Measurements from ENCODE around the gene MESP2. TPM values are rescaled to one million over a fixed set of nuclear protein-coding genes. Genes with fewer than 3 reads are reported as not detected.
A peak's percentile ranks its signal among the peaks of the same experiment; 100 is the strongest.

The MESP2 gene
- total and polyA plus RNA-seq, 5 experiments from 2014 or later = not detected

- peaks cover 3 to 40% (median 15%) of the 10 kb centered on the region in 5 donors for H3K27me3 Mint-ChIP-seq
- DNase-seq (peak in 1 of 10 donors; percentile 26), ATAC-seq (no peak)
- H3K9me3 Mint-ChIP-seq = no peaks in the 10 kb centered on the region
- POLR2A ChIA-PET = no interaction called here
- peak overlapping the region in 1 of 10 donors; percentile 29 for H3K27ac Mint-ChIP-seq
- H3K4me1 Mint-ChIP-seq = no peaks in the 10 kb centered on the region
- H3K36me3 Mint-ChIP-seq = no peaks in the 10 kb centered on the region
- H3K4me3 Mint-ChIP-seq = no peak overlapping the region
These were observed 32.2 kb downstream of the MESP2 start for GRCh38 chr15:89808160-89808870.

DNA sequence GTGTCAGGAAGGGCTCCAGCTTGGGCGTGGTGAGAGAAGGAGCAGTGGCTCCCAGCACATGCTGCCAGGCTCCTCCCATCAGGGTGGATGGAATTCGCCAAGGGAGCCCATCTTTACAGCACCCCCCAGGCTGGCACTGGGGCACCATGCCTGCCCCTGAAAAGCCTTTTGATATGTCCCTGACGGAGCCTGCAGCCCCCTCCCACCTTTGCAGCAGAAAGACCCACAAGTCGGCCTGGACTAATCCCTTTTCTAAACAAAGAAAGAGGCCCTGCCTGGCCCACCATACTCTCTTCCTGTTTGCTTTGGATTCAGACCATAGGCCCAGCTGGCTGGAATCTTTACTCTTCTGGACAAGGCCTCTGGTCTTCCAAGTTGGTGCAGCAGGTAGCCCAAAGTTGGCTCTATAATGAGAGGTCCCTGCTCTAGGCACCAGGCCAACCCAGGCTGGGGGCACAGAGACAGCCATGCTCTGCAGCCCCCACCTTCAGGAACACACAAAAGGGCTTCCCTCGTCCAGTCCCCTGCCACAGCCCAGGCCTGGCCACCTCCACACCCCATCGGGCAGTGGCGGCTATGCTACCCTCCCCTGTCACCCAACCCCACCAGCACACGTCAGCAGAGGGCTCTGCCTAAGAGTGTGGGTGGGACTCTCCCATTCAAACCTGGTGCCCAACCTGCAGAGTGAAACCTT lies 33.1 kb downstream of the MESP2 start:
- Mint-ChIP-seq H3K4me1 (peaks cover 1 to 5% (median 3%) of the 10 kb centered on the region in 4 donors), H3K27me3 (peaks cover 3 to 49% (median 15%) of the 10 kb centered on the region in 5 donors)

DNA sequence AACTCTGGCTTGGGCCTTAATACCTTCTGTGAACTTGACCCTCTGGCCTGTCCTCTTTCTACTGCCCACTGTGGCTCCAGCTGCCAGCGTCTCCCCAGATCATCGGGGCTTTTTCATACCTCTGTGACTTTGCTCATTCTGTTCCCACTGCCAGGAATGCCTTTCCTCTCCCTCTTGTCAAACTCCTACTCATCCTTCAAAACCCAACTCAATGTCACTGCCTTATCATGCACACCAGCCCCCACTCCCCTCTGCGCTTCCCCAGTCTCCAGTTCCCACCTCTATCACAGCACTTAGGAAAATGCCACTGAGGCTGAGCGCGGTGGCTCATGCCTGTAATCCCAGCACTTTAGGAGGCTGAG lies 33.6 kb downstream of the MESP2 start:
- no peaks in the 10 kb centered on the region for H3K36me3 Mint-ChIP-seq
- no peaks in the 10 kb centered on the region for H3K9me3 Mint-ChIP-seq
- ATAC-seq (no peak), DNase-seq (peak in 1 of 10 donors; percentile 24)
- H3K27me3 Mint-ChIP-seq = peaks cover 3 to 50% (median 15%) of the 10 kb centered on the region in 5 donors
- POLR2A ChIA-PET = no interaction called here
- H3K4me3 Mint-ChIP-seq = no peak overlapping the region
- no peak overlapping the region for H3K27ac Mint-ChIP-seq
- H3K4me1 Mint-ChIP-seq = peaks cover 1 to 5% (median 3%) of the 10 kb centered on the region in 4 donors

More for the DNA sequence above, 33.1 kb downstream of the MESP2 start:
- H3K36me3 Mint-ChIP-seq = no peaks in the 10 kb centered on the region
- ATAC-seq (no peak), DNase-seq (peak in 1 of 10 donors; percentile 41)
- no peaks in the 10 kb centered on the region for H3K9me3 Mint-ChIP-seq
- no peak overlapping the region for H3K27ac Mint-ChIP-seq
- POLR2A ChIA-PET = no interaction called here
- no peak overlapping the region for H3K4me3 Mint-ChIP-seq

DNA sequence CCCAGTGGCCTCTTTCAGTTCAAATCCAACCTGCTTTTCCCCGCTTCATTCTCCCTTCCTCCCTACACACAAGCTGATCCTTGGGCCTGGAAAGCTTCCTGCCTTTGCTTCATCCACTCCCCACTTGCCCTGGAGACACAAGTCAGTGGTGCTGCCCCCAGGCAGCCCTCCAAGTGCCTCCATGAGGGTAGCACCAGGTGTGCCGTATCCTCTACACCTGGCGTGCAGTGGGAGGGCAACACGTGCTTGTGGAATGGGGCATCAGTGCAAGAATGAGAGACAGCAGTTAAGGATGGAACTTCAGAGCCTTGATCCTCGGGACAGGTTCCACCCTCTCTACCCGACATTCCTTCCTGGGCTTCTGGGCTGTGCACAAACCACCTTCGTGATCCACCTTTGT lies 34.7 kb downstream of the MESP2 start:
- Mint-ChIP-seq H3K36me3 (peaks cover under 1 to 3% (median under 1%) of the 10 kb centered on the region in 3 donors), H3K27ac (peak overlapping the region in 1 of 10 donors; percentile 74), H3K4me1 (peaks cover 1 to 11% (median 8%) of the 10 kb centered on the region in 4 donors), H3K4me3 (no peak overlapping the region), H3K27me3 (peaks cover 11 to 61% (median 23%) of the 10 kb centered on the region in 5 donors), H3K9me3 (peaks cover 0 to 7% (median 0%) of the 10 kb centered on the region in 9 donors)
- ATAC-seq = no peak
- POLR2A ChIA-PET = no interaction called here
- peak in 1 of 10 donors; percentile 21 for DNase-seq

- peaks cover 18 to 72% (median 34%) of the 10 kb centered on the region in 5 donors for H3K27me3 Mint-ChIP-seq
- peaks cover 0 to 13% (median 0%) of the 10 kb centered on the region in 9 donors for H3K9me3 Mint-ChIP-seq
- peak overlapping the region in 1 of 10 donors; percentile 34 for H3K27ac Mint-ChIP-seq
- ATAC-seq = no peak
- H3K4me3 Mint-ChIP-seq = peak overlapping the region in 4 of 10 donors; percentile 10 to 60 (median 52)
- POLR2A ChIA-PET = no interaction called here
- peaks cover 1 to 11% (median 8%) of the 10 kb centered on the region in 4 donors for H3K4me1 Mint-ChIP-seq
- DNase-seq = peak in 1 of 10 donors; percentile 34
- peaks cover 7 to 9% (median 8%) of the 10 kb centered on the region in 3 donors for H3K36me3 Mint-ChIP-seq
These were observed 36.1 kb downstream of the MESP2 start for GRCh38 chr15:89812011-89812846.

- no peak overlapping the region for H3K27ac Mint-ChIP-seq
- ATAC-seq (no peak), DNase-seq (peak in 1 of 10 donors; percentile 62)
- peak overlapping the region in 4 of 10 donors; percentile 34 to 60 (median 52) for H3K4me3 Mint-ChIP-seq
- peaks cover 19 to 73% (median 34%) of the 10 kb centered on the region in 5 donors for H3K27me3 Mint-ChIP-seq
- peaks cover 1 to 11% (median 8%) of the 10 kb centered on the region in 4 donors for H3K4me1 Mint-ChIP-seq
- H3K36me3 Mint-ChIP-seq = peaks cover 7 to 9% (median 8%) of the 10 kb centered on the region in 3 donors
- H3K9me3 Mint-ChIP-seq = peaks cover 0 to 13% (median 0%) of the 10 kb centered on the region in 9 donors
- POLR2A ChIA-PET = no interaction called here
These were observed 36.8 kb downstream of the MESP2 start for GRCh38 chr15:89812847-89813320.

GRCh38 chr15:89813381-89814111 lies 37.4 kb downstream of the MESP2 start:
- peaks cover 0 to 13% (median 0%) of the 10 kb centered on the region in 9 donors for H3K9me3 Mint-ChIP-seq
- ATAC-seq (no peak), DNase-seq (peak in 1 of 10 donors; percentile 58)
- peaks cover 1 to 11% (median 8%) of the 10 kb centered on the region in 4 donors for H3K4me1 Mint-ChIP-seq
- H3K36me3 Mint-ChIP-seq = peaks cover 7 to 9% (median 8%) of the 10 kb centered on the region in 3 donors
- peak overlapping the region; percentile 54 to 85 (median 72) for H3K4me3 Mint-ChIP-seq
- H3K27ac Mint-ChIP-seq = no peak overlapping the region
- POLR2A ChIA-PET = no interaction called here
- peaks cover 20 to 79% (median 38%) of the 10 kb centered on the region in 5 donors for H3K27me3 Mint-ChIP-seq

- no peak overlapping the region for H3K27ac Mint-ChIP-seq
- POLR2A ChIA-PET = interaction anchor here (0.9 kb wide), 1 partner anchor 36 kb away, joined by 3 read pairs; no protein-coding TSS in a partner anchor
- ATAC-seq (peak in 1 of 2 donors; percentile 53), DNase-seq (peak in 3 of 10 donors; percentile 2 to 18 (median 3))
- peaks cover 1 to 11% (median 8%) of the 10 kb centered on the region in 4 donors for H3K4me1 Mint-ChIP-seq
- H3K9me3 Mint-ChIP-seq = peaks cover 0 to 13% (median 0%) of the 10 kb centered on the region in 9 donors
- peak overlapping the region; percentile 57 to 85 (median 74) for H3K4me3 Mint-ChIP-seq
- peaks cover 7 to 9% (median 8%) of the 10 kb centered on the region in 3 donors for H3K36me3 Mint-ChIP-seq
- peaks cover 20 to 79% (median 38%) of the 10 kb centered on the region in 5 donors for H3K27me3 Mint-ChIP-seq
These were observed 38.1 kb downstream of the MESP2 start for GRCh38 chr15:89814112-89814742.

- ATAC-seq = no peak
- Mint-ChIP-seq H3K36me3 (peaks cover 7 to 9% (median 8%) of the 10 kb centered on the region in 3 donors), H3K4me1 (peaks cover 1 to 11% (median 8%) of the 10 kb centered on the region in 4 donors), H3K9me3 (peaks cover 0 to 13% (median 0%) of the 10 kb centered on the region in 9 donors), H3K27me3 (peaks cover 19 to 64% (median 40%) of the 10 kb centered on the region in 5 donors), H3K27ac (no peak overlapping the region), H3K4me3 (peak overlapping the region in 9 of 10 donors; percentile 66 to 86 (median 84))
- DNase-seq = peak in 1 of 10 donors; percentile 4
- POLR2A ChIA-PET = no interaction called here
These were observed 39.6 kb downstream of the MESP2 start for GRCh38 chr15:89815769-89816168.

DNA sequence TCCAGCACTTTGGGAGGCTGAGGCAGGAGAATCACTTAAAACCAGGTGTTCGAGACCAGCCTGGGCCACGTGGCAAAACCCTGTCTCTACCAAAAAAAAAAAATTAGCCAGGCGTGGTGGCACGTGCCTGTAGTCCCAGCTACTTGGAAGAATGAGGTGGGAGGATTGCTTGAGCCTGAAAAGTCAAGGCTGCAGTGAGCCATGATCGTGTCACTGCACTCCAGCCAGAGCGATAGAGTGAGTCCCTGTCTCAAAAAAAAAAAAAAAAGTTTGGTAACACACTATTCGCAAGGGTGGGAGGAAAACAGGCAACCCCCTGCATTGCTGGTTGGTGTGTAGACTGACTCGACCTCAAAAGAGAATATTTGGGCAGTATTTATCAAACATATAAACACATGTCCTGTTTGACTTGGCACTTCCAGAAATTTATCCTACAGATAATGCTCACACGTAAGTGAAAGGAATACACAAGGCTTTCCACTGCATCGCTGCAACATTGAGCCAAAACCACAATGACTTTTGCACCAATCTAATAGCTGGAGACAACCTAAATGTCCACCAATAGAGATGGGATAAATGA lies 41.7 kb downstream of the MESP2 start:
- peaks cover 0 to 13% (median 0%) of the 10 kb centered on the region in 9 donors for H3K9me3 Mint-ChIP-seq
- POLR2A ChIA-PET = no interaction called here
- H3K27ac Mint-ChIP-seq = no peak overlapping the region
- no peak overlapping the region for H3K4me3 Mint-ChIP-seq
- no peak for DNase-seq
- peaks cover 20 to 58% (median 42%) of the 10 kb centered on the region in 5 donors for H3K27me3 Mint-ChIP-seq
- ATAC-seq = no peak
- peaks cover 1 to 15% (median 9%) of the 10 kb centered on the region in 4 donors for H3K4me1 Mint-ChIP-seq
- peaks cover 7 to 9% (median 8%) of the 10 kb centered on the region in 3 donors for H3K36me3 Mint-ChIP-seq

- no peak overlapping the region for H3K27ac Mint-ChIP-seq
- H3K27me3 Mint-ChIP-seq = peaks cover 20 to 54% (median 42%) of the 10 kb centered on the region in 5 donors
- peaks cover 7 to 9% (median 8%) of the 10 kb centered on the region in 3 donors for H3K36me3 Mint-ChIP-seq
- peaks cover 0 to 13% (median 0%) of the 10 kb centered on the region in 9 donors for H3K9me3 Mint-ChIP-seq
- ATAC-seq = no peak
- peaks cover 1 to 15% (median 9%) of the 10 kb centered on the region in 4 donors for H3K4me1 Mint-ChIP-seq
- no peak for DNase-seq
- H3K4me3 Mint-ChIP-seq = no peak overlapping the region
- POLR2A ChIA-PET = no interaction called here
These were observed 42.2 kb downstream of the MESP2 start for GRCh38 chr15:89818287-89818686.
